ENCODE results near the gene TCAP. TPM values are rescaled to one million over a fixed set of nuclear protein-coding genes. Genes with fewer than 3 reads are reported as not detected.

Gene TCAP
- total and polyA plus RNA-seq, 8 donors: 0.13 to 3.0 (median 0.54) TPM

GRCh38 chr17:39633570-39634183, 31.5 kb upstream of the TCAP start:
- TF ChIP-seq CTCF (IDR thresholded peaks at IDR 0.05): no peak
- no peak overlapping the region for H3K4me3 ChIP-seq
- H3K9me3 ChIP-seq: no peaks in the 10 kb centered on the region
- no peaks in the 10 kb centered on the region for H3K36me3 ChIP-seq
- H3K27ac ChIP-seq: peak overlapping the region in 3 of 4 donors; percentile 28 to 72 (median 41)
- DNase-seq (no peak), FAIRE-seq (no peak), ATAC-seq (no peak)
- no peaks in the 10 kb centered on the region for H3K27me3 ChIP-seq
- peaks cover 6 to 24% (median 14%) of the 10 kb centered on the region in 3 donors for H3K4me1 ChIP-seq
- WGBS, 2 donors: 50 to 59% methylated on average over 8 of the region's 8 CpGs
- intact Hi-C loops (cut with DNase I): no loop called here

- Histone ChIP-seq H3K4me1 (peaks cover 6 to 30% (median 14%) of the 10 kb centered on the region in 3 donors), H3K27me3 (no peaks in the 10 kb centered on the region), H3K36me3 (no peaks in the 10 kb centered on the region), H3K9me3 (no peaks in the 10 kb centered on the region), H3K4me3 (no peak overlapping the region), H3K27ac (peak overlapping the region in 1 of 4 donors; percentile 72)
- intact Hi-C loops (cut with DNase I): no loop called here
- peak in 1 of 4 donors; percentile 15 for ATAC-seq
- DNase-seq: no peak
- TF ChIP-seq CTCF (IDR thresholded peaks at IDR 0.05): peak; percentile 63 to 72 (median 66)
- WGBS, 2 donors: 46 to 47% methylated on average over 2 of the region's 2 CpGs
- no peak for FAIRE-seq
Observed at GRCh38 chr17:39634384-39634871, 30.7 kb upstream of the TCAP start.

- Histone ChIP-seq H3K36me3 (no peaks in the 10 kb centered on the region), H3K4me3 (no peak overlapping the region), H3K27me3 (no peaks in the 10 kb centered on the region), H3K27ac (no peak overlapping the region), H3K4me1 (peaks cover 6 to 36% (median 14%) of the 10 kb centered on the region in 3 donors), H3K9me3 (no peaks in the 10 kb centered on the region)
- DNase-seq (no peak), ATAC-seq (no peak), FAIRE-seq (no peak)
- 82 to 83% methylated on average over 8 of the region's 8 CpGs for WGBS, 2 donors
- TF ChIP-seq CTCF (IDR thresholded peaks at IDR 0.05): no peak
- intact Hi-C loops (cut with DNase I): no loop called here
Observed at GRCh38 chr17:39635614-39636176, 29.5 kb upstream of the TCAP start.

- no peak for TF ChIP-seq CTCF (IDR thresholded peaks at IDR 0.05)
- Histone ChIP-seq H3K9me3 (no peaks in the 10 kb centered on the region), H3K4me1 (peaks cover 6 to 36% (median 14%) of the 10 kb centered on the region in 3 donors), H3K36me3 (no peaks in the 10 kb centered on the region), H3K27me3 (no peaks in the 10 kb centered on the region), H3K4me3 (peak overlapping the region; percentile 61 to 94 (median 70)), H3K27ac (peak overlapping the region; percentile 54 to 82 (median 81))
- DNase-seq: no peak
- WGBS, 2 donors: 27 to 28% methylated on average over 6 of the region's 6 CpGs
- ATAC-seq: peak in 1 of 4 donors; percentile 1
- FAIRE-seq: no peak
- intact Hi-C loops (cut with DNase I): no loop called here
Observed at GRCh38 chr17:39636587-39636926, 28.6 kb upstream of the TCAP start.
